Heart right ventricle (tissue), 16 donors: Measurements from ENCODE around the gene CHTF18. TPM values are rescaled to one million over a fixed set of nuclear protein-coding genes. Genes with fewer than 3 reads are reported as not detected.

Source experiments
- ATAC-seq, 8 donors: fragments of 200-7000 bp; cut with Tn5 transposase; one replicate each; pipeline ENCODE4 v1.9.1; 2020; ENCODE audit warnings: mild to moderate bottlenecking in 8 of 8, moderate library complexity in 8 of 8, moderate number of reproducible peaks in 1 of 8
- DNase-seq, 2 donors: peaks; one replicate each; pipeline ENCODE4 v3.0.0-alpha.2; 2020
- H3K27ac ChIP-seq, 10 donors: fragments of 200-600 bp; sonication (generic) in 2 of 10; one replicate each; pipeline versions ENCODE4 v1.5.0 to v1.8.0; 2020 to 2022; ENCODE audit warnings: mild to moderate bottlenecking in 3 of 10
- H3K27me3 ChIP-seq, 7 donors: fragments of 200-600 bp; one replicate each; pipeline ENCODE4 v1.8.0; 2021 to 2022; ENCODE audit warnings: mild to moderate bottlenecking in 2 of 7
- H3K36me3 ChIP-seq, 9 donors: fragments of 200-600 bp; sonication (generic) in 1 of 9; one replicate each; pipeline versions ENCODE4 v1.5.0 to v1.8.0; 2020 to 2022; ENCODE audit warnings: mild to moderate bottlenecking in 2 of 9
- H3K4me1 ChIP-seq, 9 donors: fragments of 200-600 bp; sonication (generic) in 1 of 9; one replicate each; pipeline versions ENCODE4 v1.5.0 to v1.8.0; 2020 to 2022; ENCODE audit warnings: mild to moderate bottlenecking in 4 of 9
- H3K4me3 ChIP-seq, 10 donors: fragments of 200-600 bp; sonication (generic) in 2 of 10; one replicate each; pipeline versions ENCODE4 v1.5.0 to v1.8.0; 2020 to 2022; ENCODE audit warnings: mild to moderate bottlenecking in 7 of 10, moderate library complexity in 2 of 10
- H3K9me3 ChIP-seq, 11 donors: fragments of 200-600 bp in 10 of 11; sonication (generic) in 2 of 11; one replicate each; pipeline versions ENCODE4 v1.5.0 to v1.8.0; 2013 to 2022; ENCODE audit warnings: mild to moderate bottlenecking in 2 of 11, control low read depth in 1 of 11, moderate library complexity in 1 of 11
- WGBS, 2 donors: extraction: QIAGEN DNeasy Blood & Tissue Kit; methylation state at CpG; one replicate each; pipeline ENCODE4 v1.1.7; 2013; ENCODE audit warnings: inconsistent platforms in 1 of 2; 5-methylcytosine and 5-hydroxymethylcytosine counted together
- intact Hi-C, 10 donors: fragments of 100-400 bp; cut with DNase I; formaldehyde crosslinking; loops; one replicate each; pipeline versions ENCODE4 v1.11.1 to v1.14.2; 2022
- polyA plus RNA-seq, 2 donors: library from polyadenylated mRNA; stranded (reverse); fragments of 200-250 nt; gene quantifications; one replicate each; pipeline ENCODE4 v1.2.3, GENCODE V29; 2013
- total RNA-seq, 10 donors: library from RNA; stranded (reverse); fragmentation: NEBNext Ultra II Directional in 3 of 10; extraction: Animal tissue kit (Norgen Biotek cat#: 25700) in 3 of 10; gene quantifications; one replicate each; pipeline versions ENCODE4 v1.2.1 to v1.2.4, GENCODE V29; 2021 to 2023
- TF ChIP-seq, protein P1 (sequence below), 9 donors: fragments of 200-600 bp; sonication (generic) in 2 of 9; IDR thresholded peaks; one replicate each; pipeline versions ENCODE4 v1.5.0 to v1.8.0; 2021 to 2022; ENCODE audit warnings: antibody characterized with exemption in 9 of 9, mild to moderate bottlenecking in 5 of 9, moderate library complexity in 1 of 9
- donor health status: Arrhythmogenic right ventricular cardiomyopathy.
- donor health status: ischemic (EF 13 %, LVEDD 7.1; RV severe dilation, severe dysfunction).
- donor health status: healthy with polysubstance abuse.
- donor health status: DM: no; HTN: yes; CAD: no.
- donor health status: DM: no; HTN: no; CAD: no.
- donor health status: ischemic (EF 25% LVEDD 6.9; RV normal size, moderate dysfunction).
- donor health status: ischemic (EF 25% LVEDD 5.7; RV mildly dilated, moderate dysfunction).
- donor health status: healthy.
- donor health status: DM: yes; HTN: yes; CAD: no.
- donor health status: Ischemic cardiomyopathy.
- donor health status: ischemic (EF 35%, LVEDD 5.7; RV mildly dilated, moderate dysfunction).
- donor health status: nonischemic (EF 11% LVEDD 7.7; RV severe dilation, severe dysfunction).
- donor health status: DM: yes; HTN: yes; CAD: no.
- donor health status: PGD.
- donor health status: ischemic (EF 29% LVEDD 5.4; RV normal size, mild dysfunction).
- donor health status: nonischemic (EF 23%, LVEDD 6.1; RV moderate dilation, normal function).

CHTF18 gene
- total and polyA plus RNA-seq, 12 donors, result 2.8 to 8.2 (median 5.8) TPM

DNA sequence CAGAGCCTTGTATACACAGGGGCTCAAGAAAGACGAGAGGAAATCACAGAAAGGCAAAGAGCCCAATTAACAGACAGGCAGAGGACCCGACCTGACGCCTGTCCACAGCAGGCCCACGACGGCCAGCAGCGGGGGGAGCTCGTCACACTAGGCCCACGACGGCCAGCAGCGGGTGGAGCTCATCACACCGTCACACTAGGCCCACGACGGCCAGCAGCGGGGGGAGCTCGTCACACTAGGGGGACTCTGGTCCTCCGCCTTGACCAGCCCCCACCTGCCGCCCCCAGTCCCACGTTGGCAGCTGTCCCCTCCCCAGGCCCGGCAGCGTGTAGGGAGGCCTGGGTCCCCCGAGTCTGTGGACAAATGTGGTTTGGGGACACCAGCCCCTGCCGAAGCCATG, 35.8 kb downstream of the CHTF18 start:
- no peak for ATAC-seq
- Histone ChIP-seq H3K4me3 (no peak overlapping the region), H3K27ac (no peak overlapping the region), H3K4me1 (no peaks in the 10 kb centered on the region), H3K27me3 (peaks cover 4 to 74% (median 38%) of the 10 kb centered on the region in 7 donors), H3K36me3 (no peaks in the 10 kb centered on the region), H3K9me3 (no peaks in the 10 kb centered on the region)
- intact Hi-C loops, result no loop called here
- no peak for DNase-seq
- 81 to 84% methylated on average over 22 of the region's 22 CpGs for whole genome bisulfite sequencing, 2 donors
- TF ChIP-seq, protein P1, sequence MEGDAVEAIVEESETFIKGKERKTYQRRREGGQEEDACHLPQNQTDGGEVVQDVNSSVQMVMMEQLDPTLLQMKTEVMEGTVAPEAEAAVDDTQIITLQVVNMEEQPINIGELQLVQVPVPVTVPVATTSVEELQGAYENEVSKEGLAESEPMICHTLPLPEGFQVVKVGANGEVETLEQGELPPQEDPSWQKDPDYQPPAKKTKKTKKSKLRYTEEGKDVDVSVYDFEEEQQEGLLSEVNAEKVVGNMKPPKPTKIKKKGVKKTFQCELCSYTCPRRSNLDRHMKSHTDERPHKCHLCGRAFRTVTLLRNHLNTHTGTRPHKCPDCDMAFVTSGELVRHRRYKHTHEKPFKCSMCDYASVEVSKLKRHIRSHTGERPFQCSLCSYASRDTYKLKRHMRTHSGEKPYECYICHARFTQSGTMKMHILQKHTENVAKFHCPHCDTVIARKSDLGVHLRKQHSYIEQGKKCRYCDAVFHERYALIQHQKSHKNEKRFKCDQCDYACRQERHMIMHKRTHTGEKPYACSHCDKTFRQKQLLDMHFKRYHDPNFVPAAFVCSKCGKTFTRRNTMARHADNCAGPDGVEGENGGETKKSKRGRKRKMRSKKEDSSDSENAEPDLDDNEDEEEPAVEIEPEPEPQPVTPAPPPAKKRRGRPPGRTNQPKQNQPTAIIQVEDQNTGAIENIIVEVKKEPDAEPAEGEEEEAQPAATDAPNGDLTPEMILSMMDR (IDR thresholded peaks at IDR 0.05), result no peak

DNA sequence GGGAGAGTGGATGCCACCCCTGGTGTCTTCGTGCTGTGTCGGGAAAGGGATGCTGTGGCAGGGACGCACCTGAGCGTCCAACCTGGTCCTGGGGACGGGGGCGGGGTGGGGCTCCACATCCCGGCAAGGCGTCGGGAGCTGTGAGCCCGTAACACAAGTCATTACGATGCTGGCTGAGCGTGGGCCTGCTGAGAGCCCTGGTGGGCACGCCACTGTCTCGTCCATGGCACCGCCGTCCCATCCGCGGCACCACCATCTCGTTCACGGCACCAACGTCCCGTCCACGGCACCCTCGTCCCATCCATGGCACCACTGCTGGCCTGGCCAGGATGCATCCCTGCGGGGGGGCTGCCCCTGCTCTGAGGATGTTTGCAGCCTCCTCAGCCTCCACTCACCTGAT, 36.2 kb downstream of the CHTF18 start:
- TF ChIP-seq, protein P1 (IDR thresholded peaks at IDR 0.05), result no peak
- H3K4me3 ChIP-seq, result no peak overlapping the region
- DNase-seq, result no peak
- H3K9me3 ChIP-seq, result no peaks in the 10 kb centered on the region
- no peaks in the 10 kb centered on the region for H3K36me3 ChIP-seq
- no peak overlapping the region for H3K27ac ChIP-seq
- intact Hi-C loops, result no loop called here
- no peak for ATAC-seq
- WGBS, 2 donors, result 87 to 89% methylated on average over 25 of the region's 25 CpGs
- H3K4me1 ChIP-seq, result no peaks in the 10 kb centered on the region
- peaks cover 4 to 70% (median 35%) of the 10 kb centered on the region in 7 donors for H3K27me3 ChIP-seq

GRCh38 chr16:825341-826061, 37.1 kb downstream of the CHTF18 start:
- peaks cover 4 to 61% (median 31%) of the 10 kb centered on the region in 7 donors for H3K27me3 ChIP-seq
- no peak overlapping the region for H3K4me3 ChIP-seq
- ATAC-seq, result no peak
- no peak overlapping the region for H3K27ac ChIP-seq
- no peaks in the 10 kb centered on the region for H3K4me1 ChIP-seq
- TF ChIP-seq, protein P1 (IDR thresholded peaks at IDR 0.05), result no peak
- no peaks in the 10 kb centered on the region for H3K9me3 ChIP-seq
- 62% methylated on average over 36 of the region's 36 CpGs for WGBS, 2 donors
- no peak for DNase-seq
- H3K36me3 ChIP-seq, result no peaks in the 10 kb centered on the region
- intact Hi-C loops, result no loop called here

GRCh38 chr16:827513-827912, 39.1 kb downstream of the CHTF18 start:
- Histone ChIP-seq H3K9me3 (no peaks in the 10 kb centered on the region), H3K27ac (no peak overlapping the region), H3K4me3 (no peak overlapping the region), H3K4me1 (no peaks in the 10 kb centered on the region), H3K36me3 (no peaks in the 10 kb centered on the region), H3K27me3 (peaks cover 4 to 41% (median 16%) of the 10 kb centered on the region in 7 donors)
- ATAC-seq (no peak), DNase-seq (no peak)
- intact Hi-C loops, result no loop called here
- TF ChIP-seq, protein P1 (IDR thresholded peaks at IDR 0.05), result no peak
- WGBS, 2 donors, result 84 to 90% methylated on average over 24 of the region's 24 CpGs
